Stomach (tissue), 9 donors: ENCODE data around the gene KLHL17. TPM values are rescaled to one million over a fixed set of nuclear protein-coding genes. Genes with fewer than 3 reads are reported as not detected.

Experiments used
- DNase-seq, 2 donors: peaks; one replicate each; pipeline versions ENCODE4 v3.0.0 to v3.0.0-alpha.2; 2013 to 2019
- H3K27ac ChIP-seq, 5 donors: fragments of 200-600 bp in 4 of 5; sonication (generic) in 4 of 5; one replicate each; pipeline ENCODE4 v1.5.1; 2013 to 2019; ENCODE audit warnings: mild to moderate bottlenecking in 1 of 5, moderate library complexity in 1 of 5
- H3K27me3 ChIP-seq, 3 donors: fragments of 200-600 bp; sonication (generic); one replicate each; pipeline ENCODE4 v1.5.1; 2017 to 2019; ENCODE audit warnings: mixed run types in 1 of 3
- H3K36me3 ChIP-seq, 4 donors: fragments of 200-600 bp; sonication (generic); 1 replicate in 3 of 4; 2 replicates in 1 of 4; pipeline ENCODE4 v1.5.1; 2016 to 2019
- H3K4me1 ChIP-seq, 4 donors: fragments of 200-600 bp; sonication (generic); one replicate each; pipeline ENCODE4 v1.5.1; 2016 to 2019
- H3K4me3 ChIP-seq, 4 donors: fragments of 200-600 bp; sonication (generic) in 3 of 4; one replicate each; pipeline ENCODE4 v1.5.1; 2016 to 2019; ENCODE audit warnings: mild to moderate bottlenecking in 1 of 4
- H3K9me3 ChIP-seq, 4 donors: fragments of 200-600 bp; sonication (generic); one replicate each; pipeline ENCODE4 v1.5.1; 2016 to 2019
- EP300 ChIP-seq: sonication (generic); formaldehyde crosslinking; IDR thresholded peaks from one replicate; pipeline ENCODE4 v1.6.1; 2017; ENCODE audit warnings: antibody characterized with exemption
- POLR2A ChIP-seq, 4 donors: fragments of 450-650 bp; IDR thresholded peaks; one replicate each; pipeline ENCODE4 v1.6.1; 2016; ENCODE audit warnings: antibody characterized with exemption in 4 of 4, control low read depth in 2 of 4, mild to moderate bottlenecking in 1 of 4, moderate library complexity in 1 of 4
- POLR2AphosphoS5 ChIP-seq, 3 donors: sonication (generic); formaldehyde crosslinking; IDR thresholded peaks; one replicate each; pipeline ENCODE4 v1.6.1; 2016; ENCODE audit warnings: antibody characterized with exemption in 3 of 3
- WGBS, 5 donors: extraction: QIAGEN DNeasy Blood & Tissue Kit in 3 of 5; methylation state at CpG; one replicate each; pipeline versions ENCODE4 v1.1.5 to v1.1.7; 2013 to 2018; 5-methylcytosine and 5-hydroxymethylcytosine counted together
- intact Hi-C: fragments of 100-400 bp; cut with DNase I; formaldehyde crosslinking; loops from one replicate; pipeline ENCODE4 v1.15.1; 2023; ENCODE audit warnings: low total_unique reads
- polyA plus RNA-seq, 3 donors: library from polyadenylated mRNA; stranded (reverse); fragments of 200-250 nt; gene quantifications; one replicate each; pipeline ENCODE4 v1.2.3, GENCODE V29; 2013
- total RNA-seq, 5 donors: library from RNA; depleted of rRNA; stranded (reverse); fragments of >200 nt; gene quantifications; one replicate each; pipeline versions ENCODE4 v1.1.0 to v1.2.3, GENCODE V29; 2014 to 2016
- TF ChIP-seq, protein P1 (sequence below), 7 experiments: fragments of 450-650 bp in 4 of 7; fragments of 200-600 bp in 3 of 7; sonication (generic) in 3 of 7; IDR thresholded peaks; one replicate each; pipeline ENCODE4 v1.5.1; 2016 to 2019; ENCODE audit warnings: antibody characterized with exemption in 7 of 7, control low read depth in 2 of 7, mild to moderate bottlenecking in 1 of 7
- donor health status: healthy with polysubstance abuse.
- donor health status: Bipolar disorder and iron deficiency.
- donor health status: healthy.

KLHL17 gene
- total and polyA plus RNA-seq, 8 donors: 1.7 to 99.9 (median 7.6) TPM

DNA sequence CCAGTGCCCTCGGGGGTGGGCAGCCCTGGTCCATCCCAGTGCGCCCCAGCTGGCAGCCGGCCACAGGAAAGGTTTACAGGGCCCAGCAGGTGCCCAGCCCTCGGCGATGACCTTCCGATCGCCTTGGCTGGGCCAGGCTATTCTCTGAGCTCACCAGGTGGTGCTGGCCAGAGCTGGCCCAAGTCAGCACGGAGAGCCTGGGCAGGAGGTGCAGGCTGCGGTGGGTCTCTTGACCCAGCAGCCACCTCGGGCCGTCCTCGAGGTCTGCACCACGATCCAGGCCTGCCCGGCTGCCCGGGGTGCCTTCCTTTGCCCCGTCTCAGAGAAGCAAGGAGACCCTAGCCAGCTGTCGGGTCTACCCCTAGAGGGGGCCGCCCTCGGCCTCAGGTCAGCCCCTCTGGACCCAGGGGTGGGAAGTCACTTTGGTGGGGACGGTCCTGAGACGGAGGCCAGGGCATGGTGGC lies 21.1 kb downstream of the KLHL17 start:
- H3K27me3 ChIP-seq: peaks cover 0 to 72% (median 31%) of the 10 kb centered on the region in 3 donors
- intact Hi-C loops: loop anchor here (5.0 kb wide), 1 partner anchor 81 kb away; no protein-coding TSS in a partner anchor
- WGBS, 5 donors: 67 to 78% (median 69%) methylated on average over 8 to 21 of the region's 21 CpGs

DNA sequence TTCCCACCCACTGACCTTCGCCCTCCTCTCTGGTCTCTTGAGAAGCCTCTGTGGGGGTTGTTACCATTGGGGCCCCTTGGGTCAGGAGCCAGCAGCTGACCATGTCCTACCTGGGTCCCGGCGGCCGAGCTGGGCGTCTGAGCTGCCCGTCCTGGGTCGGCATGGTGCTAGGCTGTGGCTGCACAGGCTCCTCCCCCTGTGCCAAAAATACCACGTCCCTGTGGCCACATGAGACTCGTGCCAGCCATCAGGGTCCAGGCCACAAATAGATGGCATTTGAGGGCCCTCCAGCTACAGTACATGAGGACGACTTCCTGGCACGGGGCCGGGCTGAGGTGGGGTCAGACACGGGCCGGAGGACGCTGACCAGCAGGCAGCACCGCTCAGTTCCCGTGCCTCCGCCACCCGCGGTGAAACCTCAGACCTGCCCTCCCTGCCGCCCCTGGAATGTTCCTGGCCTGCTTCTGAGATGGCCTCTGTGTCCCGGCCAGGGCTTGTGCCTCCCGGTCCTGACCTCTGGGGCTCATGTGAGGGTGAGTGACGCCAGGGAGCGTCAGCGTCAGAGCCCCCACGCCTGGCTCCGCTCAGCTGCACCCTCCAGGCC lies 21.7 kb downstream of the KLHL17 start, which contains the start of gene PERM1:
TSS of gene PERM1 (minus strand) at position 139 of the 604 bp plus-strand sequence. CDS start 1,064 bp downstream, outside the sequence.
- no peak within 1 kb of the TSS for H3K27ac ChIP-seq
- H3K9me3 ChIP-seq: no peaks in the 10 kb centered on the region
- H3K4me3 ChIP-seq: no peak within 1 kb of the TSS
- TF ChIP-seq POLR2AphosphoS5 (IDR thresholded peaks at IDR 0.05) (no peak), EP300 (no peak), POLR2A (IDR thresholded peaks at IDR 0.05) (no peak)
- TF ChIP-seq, protein P1, sequence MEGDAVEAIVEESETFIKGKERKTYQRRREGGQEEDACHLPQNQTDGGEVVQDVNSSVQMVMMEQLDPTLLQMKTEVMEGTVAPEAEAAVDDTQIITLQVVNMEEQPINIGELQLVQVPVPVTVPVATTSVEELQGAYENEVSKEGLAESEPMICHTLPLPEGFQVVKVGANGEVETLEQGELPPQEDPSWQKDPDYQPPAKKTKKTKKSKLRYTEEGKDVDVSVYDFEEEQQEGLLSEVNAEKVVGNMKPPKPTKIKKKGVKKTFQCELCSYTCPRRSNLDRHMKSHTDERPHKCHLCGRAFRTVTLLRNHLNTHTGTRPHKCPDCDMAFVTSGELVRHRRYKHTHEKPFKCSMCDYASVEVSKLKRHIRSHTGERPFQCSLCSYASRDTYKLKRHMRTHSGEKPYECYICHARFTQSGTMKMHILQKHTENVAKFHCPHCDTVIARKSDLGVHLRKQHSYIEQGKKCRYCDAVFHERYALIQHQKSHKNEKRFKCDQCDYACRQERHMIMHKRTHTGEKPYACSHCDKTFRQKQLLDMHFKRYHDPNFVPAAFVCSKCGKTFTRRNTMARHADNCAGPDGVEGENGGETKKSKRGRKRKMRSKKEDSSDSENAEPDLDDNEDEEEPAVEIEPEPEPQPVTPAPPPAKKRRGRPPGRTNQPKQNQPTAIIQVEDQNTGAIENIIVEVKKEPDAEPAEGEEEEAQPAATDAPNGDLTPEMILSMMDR (IDR thresholded peaks at IDR 0.05): no peak
- peaks cover 0 to 8% (median 4%) of the 10 kb centered on the region in 4 donors for H3K4me1 ChIP-seq
- no peak for DNase-seq
- no peaks in the 10 kb centered on the region for H3K36me3 ChIP-seq
- H3K27me3 ChIP-seq: peaks cover 0 to 73% (median 31%) of the 10 kb centered on the region in 3 donors
- WGBS, 5 donors: 40 to 52% (median 49%) methylated on average over 16 to 28 of the region's 28 CpGs
- intact Hi-C loops: loop anchor here (5.0 kb wide), 1 partner anchor 80 kb away; no protein-coding TSS in a partner anchor

More for the DNA sequence above, 21.1 kb downstream of the KLHL17 start:
- no peak for TF ChIP-seq POLR2AphosphoS5 (IDR thresholded peaks at IDR 0.05)
- no peak for TF ChIP-seq POLR2A (IDR thresholded peaks at IDR 0.05)
- TF ChIP-seq, protein P1 (IDR thresholded peaks at IDR 0.05): no peak
- TF ChIP-seq EP300: no peak
- H3K27ac ChIP-seq: no peak overlapping the region
- DNase-seq: no peak
- peaks cover 0 to 8% (median 4%) of the 10 kb centered on the region in 4 donors for H3K4me1 ChIP-seq
- no peaks in the 10 kb centered on the region for H3K36me3 ChIP-seq
- no peaks in the 10 kb centered on the region for H3K9me3 ChIP-seq
- H3K4me3 ChIP-seq: no peak overlapping the region

DNA sequence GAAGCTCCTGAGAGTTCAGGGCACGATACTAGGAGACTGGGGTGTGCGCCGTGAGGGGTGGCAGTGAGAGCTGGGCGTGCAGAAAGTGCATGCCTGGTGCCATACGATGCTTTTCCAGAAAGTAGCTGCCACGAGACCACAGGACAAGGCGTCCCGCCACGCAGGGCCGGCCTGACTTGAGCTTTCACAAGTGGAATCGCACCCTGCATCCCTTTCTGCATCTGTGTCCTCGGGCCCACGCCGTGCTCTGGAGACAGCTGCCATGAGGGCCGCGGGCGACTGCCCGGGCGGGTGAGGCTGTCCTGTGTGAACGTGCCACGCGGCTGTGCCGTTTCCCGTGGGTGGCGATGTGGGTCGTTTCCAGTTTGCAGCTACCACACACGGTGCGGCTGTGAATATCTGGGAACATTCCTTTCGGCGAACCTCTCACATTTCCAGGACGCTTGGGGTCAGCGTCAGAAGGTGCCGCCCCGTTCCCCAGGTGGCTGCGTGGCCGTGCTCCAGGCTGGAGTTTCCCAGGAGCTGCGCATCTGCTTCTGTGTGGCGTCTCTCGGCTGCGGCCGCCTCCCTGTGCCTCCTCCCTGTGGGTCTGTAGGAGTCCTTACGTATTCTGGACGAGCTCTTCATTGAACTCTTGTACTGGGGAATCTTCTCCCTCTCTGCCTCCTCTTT lies 22.5 kb downstream of the KLHL17 start:
- intact Hi-C loops: loop anchor here (5.0 kb wide), 1 partner anchor 79 kb away; no protein-coding TSS in a partner anchor
- peaks cover 0 to 73% (median 31%) of the 10 kb centered on the region in 3 donors for H3K27me3 ChIP-seq
- no peak for DNase-seq
- TF ChIP-seq POLR2AphosphoS5 (IDR thresholded peaks at IDR 0.05) (no peak), POLR2A (IDR thresholded peaks at IDR 0.05) (no peak), EP300 (no peak)
- TF ChIP-seq, protein P1 (IDR thresholded peaks at IDR 0.05): no peak
- no peak overlapping the region for H3K27ac ChIP-seq
- no peak overlapping the region for H3K4me3 ChIP-seq
- H3K9me3 ChIP-seq: no peaks in the 10 kb centered on the region
- no peaks in the 10 kb centered on the region for H3K36me3 ChIP-seq
- peaks cover 0 to 8% (median 4%) of the 10 kb centered on the region in 4 donors for H3K4me1 ChIP-seq
- 76 to 85% (median 80%) methylated on average over 39 to 43 of the region's 43 CpGs for WGBS, 5 donors

DNA sequence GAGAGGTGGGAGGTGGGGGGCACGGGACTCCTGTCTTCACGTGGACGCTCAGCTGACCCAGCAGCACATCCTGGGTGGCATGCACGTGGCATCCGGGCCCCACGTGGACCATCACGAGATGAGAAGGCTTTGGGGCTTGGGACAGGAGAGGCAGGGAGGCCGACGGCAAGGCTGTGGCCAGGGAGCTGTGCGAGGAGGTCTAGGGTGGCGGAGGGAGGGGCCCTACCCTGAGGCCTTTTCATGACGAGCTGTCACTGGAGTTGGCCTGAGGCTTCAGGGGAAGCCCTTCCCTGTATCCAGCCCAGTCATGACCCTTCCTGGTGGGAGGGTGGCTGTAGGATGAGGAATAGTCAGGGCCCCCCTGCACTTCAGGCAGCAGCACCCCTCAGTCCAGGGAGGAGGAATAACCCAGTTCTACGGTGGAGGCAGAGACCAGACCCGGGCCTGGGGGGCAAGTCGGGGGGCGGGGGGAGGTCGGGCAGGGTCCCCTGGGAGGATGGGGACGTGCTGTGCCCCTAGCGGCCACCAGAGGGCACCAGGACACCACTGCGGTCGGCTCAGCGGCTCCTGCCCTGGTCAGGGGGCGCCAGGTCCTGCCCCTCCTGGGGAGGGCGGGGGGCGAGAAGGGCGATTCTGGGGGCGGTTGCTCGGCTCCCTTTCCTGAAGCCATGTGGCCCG lies 23.6 kb downstream of the KLHL17 start:
- H3K9me3 ChIP-seq: no peaks in the 10 kb centered on the region
- no peak overlapping the region for H3K27ac ChIP-seq
- peak overlapping the region in 3 of 4 donors; percentile 14 to 19 (median 17) for H3K4me3 ChIP-seq
- intact Hi-C loops: loop anchor here (5.0 kb wide), 1 partner anchor 78 kb away; no protein-coding TSS in a partner anchor
- WGBS, 5 donors: 9 to 17% (median 16%) methylated on average over 13 to 29 of the region's 29 CpGs
- H3K4me1 ChIP-seq: peaks cover 0 to 8% (median 4%) of the 10 kb centered on the region in 4 donors
- H3K36me3 ChIP-seq: no peaks in the 10 kb centered on the region
- H3K27me3 ChIP-seq: peaks cover 0 to 67% (median 31%) of the 10 kb centered on the region in 3 donors
- TF ChIP-seq EP300 (no peak), POLR2A (IDR thresholded peaks at IDR 0.05) (no peak)
- TF ChIP-seq, protein P1 (IDR thresholded peaks at IDR 0.05): peak in 5 of 7 experiments; percentile 34 to 98 (median 87)
- peak; percentile 53 to 79 for DNase-seq
